ENCODE measurements around the gene MRPL20.
"Not testable (repeated sequence)": the region's sequence is repeated elsewhere in the genome, so short reads cannot be mapped to it uniquely, and the experiment has no call there.

The MRPL20 gene

DNA sequence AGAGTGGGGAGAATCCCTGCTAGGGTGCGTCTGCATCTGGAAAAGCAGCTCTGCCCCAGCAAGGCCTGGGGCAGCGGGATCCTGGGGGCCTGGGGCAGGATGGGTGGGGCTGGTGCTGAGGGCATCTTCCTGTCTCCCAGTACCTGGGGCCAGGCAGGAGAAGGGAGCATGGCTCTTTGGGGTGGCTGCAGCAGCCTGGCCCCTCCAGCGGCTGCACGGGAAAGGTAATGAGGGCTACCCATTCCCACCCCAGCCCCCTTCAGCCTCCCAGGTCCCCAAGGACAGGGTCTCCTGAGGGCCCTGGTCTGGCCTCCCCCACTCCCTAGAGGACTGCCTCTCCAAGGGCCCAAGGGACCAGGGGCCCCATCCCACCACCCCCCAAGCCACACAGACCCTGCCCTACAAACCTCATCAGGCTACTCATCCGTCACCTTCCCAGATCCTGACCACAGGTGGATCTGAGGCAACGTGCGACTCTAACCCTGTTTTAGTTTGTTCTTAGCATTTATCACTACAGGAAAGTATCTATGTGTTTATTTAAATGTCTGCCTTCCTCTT is 14.9 kb upstream of the MRPL20 start:
- TF ChIP-seq, protein P1, sequence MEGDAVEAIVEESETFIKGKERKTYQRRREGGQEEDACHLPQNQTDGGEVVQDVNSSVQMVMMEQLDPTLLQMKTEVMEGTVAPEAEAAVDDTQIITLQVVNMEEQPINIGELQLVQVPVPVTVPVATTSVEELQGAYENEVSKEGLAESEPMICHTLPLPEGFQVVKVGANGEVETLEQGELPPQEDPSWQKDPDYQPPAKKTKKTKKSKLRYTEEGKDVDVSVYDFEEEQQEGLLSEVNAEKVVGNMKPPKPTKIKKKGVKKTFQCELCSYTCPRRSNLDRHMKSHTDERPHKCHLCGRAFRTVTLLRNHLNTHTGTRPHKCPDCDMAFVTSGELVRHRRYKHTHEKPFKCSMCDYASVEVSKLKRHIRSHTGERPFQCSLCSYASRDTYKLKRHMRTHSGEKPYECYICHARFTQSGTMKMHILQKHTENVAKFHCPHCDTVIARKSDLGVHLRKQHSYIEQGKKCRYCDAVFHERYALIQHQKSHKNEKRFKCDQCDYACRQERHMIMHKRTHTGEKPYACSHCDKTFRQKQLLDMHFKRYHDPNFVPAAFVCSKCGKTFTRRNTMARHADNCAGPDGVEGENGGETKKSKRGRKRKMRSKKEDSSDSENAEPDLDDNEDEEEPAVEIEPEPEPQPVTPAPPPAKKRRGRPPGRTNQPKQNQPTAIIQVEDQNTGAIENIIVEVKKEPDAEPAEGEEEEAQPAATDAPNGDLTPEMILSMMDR (IDR thresholded peaks at IDR 0.05; ENCODE audit: low read length, missing control alignments) = no peak
- H3K4me3 ChIP-seq (replicated peaks; ENCODE audit: low read depth, low read length) = no peak overlapping the region

DNA sequence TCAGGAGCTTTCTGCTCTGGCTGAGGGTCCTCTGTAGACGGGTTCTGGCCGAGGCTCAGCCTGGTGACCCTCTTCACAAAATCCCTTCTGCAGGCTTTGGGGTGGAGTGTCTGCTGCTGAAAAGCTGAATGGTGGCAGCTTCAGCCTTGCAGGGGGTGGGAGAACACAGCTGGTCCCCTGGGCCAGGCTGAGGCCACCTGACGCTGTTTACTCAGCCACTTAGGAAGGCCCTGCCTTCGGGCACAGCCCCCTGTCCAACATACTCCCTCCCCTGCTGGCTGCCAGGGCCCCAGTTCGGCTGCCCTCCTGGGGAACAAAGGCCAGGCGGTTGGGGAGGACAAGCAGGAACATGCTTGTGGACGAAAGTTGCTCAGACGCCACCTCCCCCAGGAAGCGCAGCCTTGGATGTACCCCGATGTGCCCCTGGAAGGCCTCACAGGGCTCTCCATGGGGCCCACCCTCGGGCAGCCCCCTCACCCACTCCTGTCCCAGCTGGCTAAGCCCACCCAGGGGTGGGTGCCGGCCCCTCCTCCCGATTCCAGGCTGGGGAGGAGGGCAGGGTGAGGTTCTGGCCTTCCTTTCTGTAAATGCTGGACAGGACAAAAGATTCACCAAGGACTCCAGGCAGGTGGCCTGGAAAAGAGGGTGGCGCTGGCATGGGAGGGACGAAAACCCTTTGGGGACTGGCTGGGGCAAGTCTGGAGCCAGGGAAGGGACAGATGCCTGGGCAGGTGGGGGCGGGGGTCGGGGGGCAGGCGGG is 14.2 kb upstream of the MRPL20 start, which contains the start of gene ANKRD65:
TSS of gene ANKRD65 (minus strand) at position 130 of the 760 bp plus-strand sequence. CDS start 271 bp downstream, outside the sequence.
- no peak for DNase-seq (ENCODE audit: low read depth)

More for the DNA sequence above, 14.9 kb upstream of the MRPL20 start:
- no peak for DNase-seq (ENCODE audit: low read depth)

DNA sequence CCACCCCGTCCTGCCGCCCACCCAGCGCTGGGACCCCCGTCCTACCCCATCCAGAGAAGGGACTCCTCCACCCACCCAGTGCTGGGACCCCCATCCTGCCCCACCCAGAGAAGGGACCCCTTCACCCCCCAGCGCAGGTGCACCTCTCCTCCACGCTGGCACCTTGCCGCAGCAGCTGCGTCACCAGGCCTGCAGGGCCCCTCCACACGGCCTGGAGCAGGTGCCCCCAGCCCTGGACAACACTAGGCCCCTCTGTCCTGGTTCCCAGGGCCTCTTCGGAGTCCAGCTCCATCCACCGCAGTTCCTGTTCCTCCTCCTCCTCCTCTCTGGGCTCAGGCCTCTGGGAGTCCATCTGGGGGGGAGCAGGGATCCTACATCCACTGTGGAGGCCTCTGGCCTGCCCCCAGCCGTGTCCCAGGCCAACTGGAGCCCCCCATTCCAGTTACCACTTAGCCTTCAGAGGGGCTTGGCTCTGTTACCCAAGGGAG is 13.6 kb upstream of the MRPL20 start:
- TF ChIP-seq, protein P1 (IDR thresholded peaks at IDR 0.05; ENCODE audit: low read length, missing control alignments) = no peak
- no peak for DNase-seq (ENCODE audit: low read depth)
- no peak overlapping the region for H3K4me3 ChIP-seq (replicated peaks; ENCODE audit: low read depth, low read length)

More for the DNA sequence above, 14.2 kb upstream of the MRPL20 start, which contains the start of gene ANKRD65:
- TF ChIP-seq, protein P1 (IDR thresholded peaks at IDR 0.05; ENCODE audit: low read length, missing control alignments) = no peak
- H3K4me3 ChIP-seq (replicated peaks; ENCODE audit: low read depth, low read length) = no peak within 1 kb of the TSS

DNA sequence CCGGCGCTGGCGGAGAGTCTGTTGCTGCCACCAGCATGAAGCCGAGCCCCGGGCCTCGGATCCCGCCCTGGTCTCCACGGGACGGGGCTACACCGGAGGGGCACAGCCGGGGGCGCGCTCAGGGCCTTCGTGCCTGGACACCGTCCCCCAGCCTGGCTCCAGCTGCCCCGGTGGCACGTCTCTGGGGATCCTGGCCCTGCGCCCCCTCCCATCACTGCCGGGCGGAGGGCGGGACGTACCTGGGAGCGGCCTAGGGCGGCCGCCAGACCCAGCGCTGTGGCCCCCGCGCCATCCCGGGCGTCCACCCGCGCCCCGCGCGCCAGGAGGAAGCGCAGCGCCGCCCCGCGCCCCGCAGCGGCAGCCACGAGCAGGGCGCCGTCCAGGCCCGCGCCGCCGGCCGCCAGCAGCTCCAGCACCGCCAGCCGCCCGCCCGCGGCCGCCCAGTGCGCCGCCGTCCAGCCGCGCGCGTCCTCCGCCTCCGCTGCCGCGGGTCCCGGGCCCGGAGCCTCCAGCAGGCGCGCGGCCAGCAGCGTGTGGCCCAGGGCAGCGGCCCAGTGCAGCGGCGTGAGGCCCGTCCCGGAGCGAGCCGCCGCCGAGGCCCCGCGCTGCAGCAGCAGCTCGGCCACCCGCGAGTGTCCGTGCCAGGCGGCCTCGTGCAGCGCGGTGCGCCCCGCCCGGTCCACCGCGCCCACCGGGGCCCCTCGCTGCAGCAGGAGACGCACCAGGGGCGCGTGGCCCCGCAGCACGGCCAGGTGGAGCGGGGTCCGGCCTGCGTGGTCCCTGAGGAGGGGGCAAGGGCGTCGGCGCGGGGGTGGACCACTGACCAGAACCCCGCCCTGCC is 12.9 kb upstream of the MRPL20 start:
- TF ChIP-seq, protein P1 (IDR thresholded peaks at IDR 0.05; ENCODE audit: low read length, missing control alignments) = no peak
- no peak for DNase-seq (ENCODE audit: low read depth)
- no peak overlapping the region for H3K4me3 ChIP-seq (replicated peaks; ENCODE audit: low read depth, low read length)

DNA sequence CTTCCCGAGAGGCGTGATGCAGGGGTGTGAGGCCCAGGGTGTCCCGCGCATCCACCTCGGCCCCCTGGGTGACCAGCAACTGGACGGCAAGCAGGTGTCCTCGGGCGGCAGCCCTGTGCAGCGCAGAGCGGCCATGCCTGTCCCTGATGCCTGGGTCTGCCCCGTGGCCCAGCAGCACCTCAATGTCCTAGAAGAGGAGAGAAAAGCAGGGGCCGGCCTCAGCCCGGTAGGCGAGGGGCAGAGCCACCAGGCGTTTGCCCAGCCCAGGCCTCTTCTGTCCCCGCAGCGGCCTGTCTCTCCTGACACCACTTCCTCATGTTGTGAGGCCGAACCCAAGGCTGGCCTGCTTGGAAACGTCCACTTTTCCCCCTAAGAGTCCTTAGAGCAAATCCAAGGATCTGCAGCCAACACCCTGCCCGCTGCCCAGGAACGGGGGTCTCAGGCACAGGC is 12.3 kb upstream of the MRPL20 start:
- TF ChIP-seq, protein P1 (IDR thresholded peaks at IDR 0.05; ENCODE audit: low read length, missing control alignments) = no peak

DNA sequence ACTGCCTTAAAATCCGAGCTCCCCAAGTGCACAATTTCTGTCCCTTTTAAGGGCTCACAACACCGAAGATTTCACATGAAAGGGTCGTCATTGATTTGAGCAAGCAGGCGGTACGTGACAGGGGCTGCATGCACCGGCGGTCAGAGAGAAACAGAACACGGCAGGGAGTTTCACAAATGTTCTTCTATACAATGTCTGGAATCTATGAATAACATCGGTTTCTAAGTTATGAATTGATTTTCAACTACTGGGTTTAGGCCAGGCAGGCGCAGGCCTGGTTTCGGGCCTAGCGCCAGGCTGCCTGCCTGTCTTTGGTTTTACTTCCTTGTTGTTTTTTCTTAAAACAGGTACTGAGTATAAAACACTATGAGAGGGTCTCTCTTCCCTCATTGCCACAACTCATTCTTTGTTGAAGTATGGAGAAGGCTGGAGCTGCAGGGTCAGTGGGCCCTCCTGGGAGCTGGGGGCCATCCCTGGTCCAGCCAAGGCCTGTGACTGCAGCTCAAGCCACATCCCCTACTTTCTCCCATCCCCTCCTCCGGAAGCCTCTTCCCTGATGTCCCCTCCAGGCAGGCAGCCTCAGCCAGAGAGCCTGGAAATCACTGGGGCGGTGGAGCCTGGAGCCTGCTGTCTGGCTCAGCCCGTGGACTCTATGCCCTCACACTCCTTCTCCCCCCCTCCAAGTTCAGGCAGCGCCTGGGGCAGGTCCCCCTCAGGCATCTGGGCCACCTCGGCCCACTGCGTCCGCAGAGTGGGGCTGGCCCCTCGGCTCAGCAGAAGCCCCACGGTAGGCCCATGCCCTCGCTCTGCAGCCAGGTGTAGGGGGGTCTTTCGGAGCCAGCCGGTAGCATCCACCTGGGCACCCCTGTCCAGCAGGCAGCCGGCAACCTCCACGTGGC is 11.6 kb upstream of the MRPL20 start:
- no peak overlapping the region for H3K4me3 ChIP-seq (replicated peaks; ENCODE audit: low read depth, low read length)
- TF ChIP-seq, protein P1 (IDR thresholded peaks at IDR 0.05; ENCODE audit: low read length, missing control alignments) = no peak
- DNase-seq (ENCODE audit: low read depth) = no peak

More for the DNA sequence above, 12.3 kb upstream of the MRPL20 start:
- no peak for DNase-seq (ENCODE audit: low read depth)
- no peak overlapping the region for H3K4me3 ChIP-seq (replicated peaks; ENCODE audit: low read depth, low read length)

DNA sequence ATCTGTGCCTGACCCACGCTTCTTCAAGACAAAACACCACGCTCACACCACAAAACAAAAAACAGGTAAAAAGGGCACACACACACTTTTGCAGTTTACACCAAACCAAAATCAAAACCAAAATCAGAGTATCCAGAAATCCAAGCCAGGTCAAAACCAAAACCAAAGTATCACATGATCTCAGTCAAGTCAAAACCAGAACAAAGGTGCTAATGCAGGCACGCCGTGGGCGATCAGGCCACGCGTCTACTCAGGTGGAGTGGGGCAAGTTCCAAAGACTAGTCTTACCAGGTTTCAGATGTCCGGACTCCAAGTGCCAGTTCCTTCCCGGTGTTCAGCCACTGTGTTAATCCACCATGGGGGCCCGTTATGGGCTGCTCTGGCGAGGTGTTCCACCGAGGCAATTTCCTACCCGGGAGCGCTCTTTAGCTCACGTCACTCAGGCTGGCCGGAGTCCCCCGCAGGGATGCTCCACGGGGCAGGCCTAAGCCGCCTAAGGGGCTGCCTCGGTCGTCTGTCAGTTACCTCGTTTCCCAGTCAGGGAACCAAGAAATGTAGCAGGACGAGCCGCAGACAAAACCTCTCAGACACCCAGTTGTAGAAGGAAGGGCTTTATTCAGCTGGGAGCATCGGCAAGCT is 10.9 kb upstream of the MRPL20 start:
- not testable (repeated sequence) for DNase-seq (ENCODE audit: low read depth); H3K4me3 ChIP-seq (replicated peaks; ENCODE audit: low read depth, low read length)

DNA sequence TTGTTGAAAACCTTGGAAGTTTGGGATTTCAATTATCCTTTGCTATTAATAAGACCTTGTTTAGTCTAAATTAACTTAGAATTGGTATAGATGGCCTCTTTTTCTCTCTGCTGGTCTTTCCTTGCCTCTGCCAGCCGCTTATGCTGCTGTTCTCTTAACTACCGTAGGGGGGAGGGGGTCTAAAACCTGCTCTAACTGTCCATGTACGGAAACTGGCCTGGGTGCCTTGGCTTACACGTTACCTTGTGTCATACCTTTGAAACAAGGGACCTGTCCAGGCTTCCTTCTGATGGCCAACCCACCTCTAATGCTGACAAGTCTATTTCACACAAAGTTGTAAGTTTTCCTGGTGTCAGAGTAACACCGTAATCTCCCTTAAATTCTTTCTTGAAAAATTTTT is 10.3 kb upstream of the MRPL20 start:
- not testable (repeated sequence) for H3K4me3 ChIP-seq (replicated peaks; ENCODE audit: low read depth, low read length); DNase-seq (ENCODE audit: low read depth)

Data from fibroblast of pulmonary artery (primary cell).